Activated CD8-positive, alpha-beta T cell treated with anti-CD3 and anti-CD28 coated beads for 36 hours (primary cell): ENCODE measurements around the gene SST. TPM values are rescaled to one million over a fixed set of nuclear protein-coding genes. Genes with fewer than 3 reads are reported as not detected.

Experiments used
- ATAC-seq: fragments of 200-7000 bp; cut with Tn5 transposase; one replicate; pipeline ENCODE4 v1.10.0; 2021; ENCODE audit warnings: mild to moderate bottlenecking, moderate library complexity
- CTCF ChIA-PET: fragments of 350-600 bp; sonication (Branson Sonifier 250); formaldehyde crosslinking; loops from one replicate; lab custom pipeline; 2021; ENCODE audit warnings: antibody characterized with exemption; lab: Charles Lee
- POLR2A ChIA-PET: fragments of 350-600 bp; sonication (Branson Sonifier 250); formaldehyde crosslinking; loops from one replicate; lab custom pipeline; 2021; ENCODE audit warnings: antibody characterized with exemption; lab: Charles Lee
- DNase-seq: peaks from one replicate; pipeline ENCODE4 v3.0.0-alpha.2; 2020
- H3K27ac Mint-ChIP-seq: one replicate; pipeline ENCODE4 v1.8.0; 2021; ENCODE audit warnings: mild to moderate bottlenecking, mixed read lengths
- H3K27me3 Mint-ChIP-seq: one replicate; pipeline ENCODE4 v1.8.0; 2021; ENCODE audit warnings: mixed read lengths
- H3K36me3 Mint-ChIP-seq: one replicate; pipeline ENCODE4 v1.8.0; 2021; ENCODE audit warnings: low read depth, mixed read lengths
- H3K4me1 Mint-ChIP-seq: one replicate; pipeline ENCODE4 v1.8.0; 2021; ENCODE audit warnings: low read depth, mixed read lengths
- H3K4me3 Mint-ChIP-seq: one replicate; pipeline ENCODE4 v1.8.0; 2021; ENCODE audit warnings: mild to moderate bottlenecking, moderate library complexity, mixed read lengths
- H3K9me3 Mint-ChIP-seq: one replicate; pipeline ENCODE4 v1.8.0; 2021; ENCODE audit warnings: mixed read lengths
- CTCF ChIP-seq: fragments of 200-600 bp; IDR thresholded peaks from one replicate; pipeline ENCODE4 v1.8.0; 2022; ENCODE audit warnings: antibody characterized with exemption, mild to moderate bottlenecking
- intact Hi-C: fragments of 100-400 bp; cut with micrococcal nuclease; formaldehyde crosslinking; loops from one replicate; pipeline ENCODE4 v1.10.0; 2022
- total RNA-seq, 2 experiments: library from RNA; stranded (reverse); gene quantifications; one replicate each; pipeline ENCODE4 v1.2.3, GENCODE V29; 2021

Gene SST
- total RNA-seq, 2 experiments from 2014 or later = not detected

- H3K4me1 Mint-ChIP-seq = peaks cover 9% of the 10 kb centered on the region
- ChIA-PET CTCF (interaction anchor here (0.6 to 10.3 kb wide), 24 partner anchors 8 to 1408 kb away, joined by 3 to 118 read pairs (median 3); partner anchors contain the start of gene RTP2), POLR2A (no interaction called here)
- no peaks in the 10 kb centered on the region for H3K9me3 Mint-ChIP-seq
- ATAC-seq (peak; percentile 95), DNase-seq (peak; percentile 85)
- H3K36me3 Mint-ChIP-seq = no peaks in the 10 kb centered on the region
- H3K27me3 Mint-ChIP-seq = no peaks in the 10 kb centered on the region
- H3K4me3 Mint-ChIP-seq = no peak overlapping the region
- peak; percentile 90 for TF ChIP-seq CTCF
- no peak overlapping the region for H3K27ac Mint-ChIP-seq
- intact Hi-C loops = loop anchor here (1.0 to 10.0 kb wide), 3 partner anchors 100 to 492 kb away; no protein-coding TSS in a partner anchor
Measured at GRCh38 chr3:187714404-187714979, 44.3 kb upstream of the SST start.

GRCh38 chr3:187713504-187713903 lies 43.3 kb upstream of the SST start:
- ChIA-PET CTCF (interaction anchor here (0.7 to 10.3 kb wide), 9 partner anchors 9 to 501 kb away, joined by 3 to 118 read pairs (median 7); partner anchors contain the start of gene RTP2), POLR2A (interaction anchor here (0.8 kb wide), 1 partner anchor 12 kb away, joined by 3 read pairs; no protein-coding TSS in a partner anchor)
- H3K27ac Mint-ChIP-seq = no peak overlapping the region

GRCh38 chr3:187709155-187709554 lies 39.0 kb upstream of the SST start:
- Mint-ChIP-seq H3K36me3 (no peaks in the 10 kb centered on the region), H3K27me3 (no peaks in the 10 kb centered on the region), H3K4me3 (no peak overlapping the region), H3K9me3 (no peaks in the 10 kb centered on the region), H3K27ac (no peak overlapping the region), H3K4me1 (peaks cover 5% of the 10 kb centered on the region)
- intact Hi-C loops = no loop called here
- ChIA-PET CTCF (interaction anchor here (1.1 to 1.5 kb wide), 4 partner anchors 9 to 390 kb away, joined by 3 to 4 read pairs (median 4); no protein-coding TSS in a partner anchor), POLR2A (interaction anchor here (1.2 kb wide), 1 partner anchor 9 kb away, joined by 3 read pairs; no protein-coding TSS in a partner anchor)
- ATAC-seq = no peak
- DNase-seq = no peak
- no peak for TF ChIP-seq CTCF

More at GRCh38 chr3:187713504-187713903, 43.3 kb upstream of the SST start:
- intact Hi-C loops = loop anchor here (5.0 to 10.0 kb wide), 2 partner anchors 99 to 491 kb away; no protein-coding TSS in a partner anchor
- H3K36me3 Mint-ChIP-seq = no peaks in the 10 kb centered on the region
- ATAC-seq (peak; percentile 80), DNase-seq (peak; percentile 26)
- TF ChIP-seq CTCF = no peak
- H3K9me3 Mint-ChIP-seq = no peaks in the 10 kb centered on the region
- H3K27me3 Mint-ChIP-seq = no peaks in the 10 kb centered on the region
- H3K4me3 Mint-ChIP-seq = no peak overlapping the region
- H3K4me1 Mint-ChIP-seq = peaks cover 9% of the 10 kb centered on the region

GRCh38 chr3:187708696-187709095 lies 38.5 kb upstream of the SST start:
- Mint-ChIP-seq H3K27me3 (no peaks in the 10 kb centered on the region), H3K9me3 (no peaks in the 10 kb centered on the region), H3K4me3 (no peak overlapping the region), H3K4me1 (peaks cover under 1% of the 10 kb centered on the region), H3K36me3 (no peaks in the 10 kb centered on the region), H3K27ac (no peak overlapping the region)
- ChIA-PET POLR2A (interaction anchor here (1.2 kb wide), 1 partner anchor 8 kb away, joined by 3 read pairs; no protein-coding TSS in a partner anchor), CTCF (interaction anchor here (0.6 to 1.3 kb wide), 4 partner anchors 10 to 714 kb away, joined by 3 to 4 read pairs (median 4); no protein-coding TSS in a partner anchor)
- intact Hi-C loops = no loop called here
- ATAC-seq (no peak), DNase-seq (no peak)
- no peak for TF ChIP-seq CTCF

GRCh38 chr3:187706971-187707370 lies 36.8 kb upstream of the SST start:
- no peak for ATAC-seq
- no peak overlapping the region for H3K4me3 Mint-ChIP-seq
- H3K4me1 Mint-ChIP-seq = no peaks in the 10 kb centered on the region
- H3K27ac Mint-ChIP-seq = no peak overlapping the region
- no peaks in the 10 kb centered on the region for H3K9me3 Mint-ChIP-seq
- no peaks in the 10 kb centered on the region for H3K27me3 Mint-ChIP-seq
- TF ChIP-seq CTCF = no peak
- no peaks in the 10 kb centered on the region for H3K36me3 Mint-ChIP-seq
- intact Hi-C loops = no loop called here
- no peak for DNase-seq
- POLR2A ChIA-PET = no interaction called here
- CTCF ChIA-PET = interaction anchor here (1.4 to 7.2 kb wide), 3 partner anchors 27 to 387 kb away, joined by 4 to 43 read pairs (median 5); no protein-coding TSS in a partner anchor
